Mesendoderm (in vitro differentiated cells): ENCODE data around the gene RHOJ.

Source experiments
- DNase-seq: peaks from one replicate; pipeline ENCODE4 v3.0.0; 2013
- H2AK5ac ChIP-seq: 2 replicates; pipeline ENCODE4 v1.6.1; 2013; ENCODE audit warnings: low read length, inconsistent platforms
- H2BK120ac ChIP-seq: 2 replicates; pipeline ENCODE4 v1.6.1; 2013; ENCODE audit warnings: low read depth, mild to moderate bottlenecking, low read length, moderate library complexity, mixed read lengths
- H2BK15ac ChIP-seq: replicated peaks from 2 replicates; pipeline ENCODE4 v1.6.1; 2013; ENCODE audit warnings: low read depth, mild to moderate bottlenecking, moderate library complexity
- H2BK5ac ChIP-seq: 2 replicates; pipeline ENCODE4 v1.6.1; 2013; ENCODE audit warnings: low read length, inconsistent platforms
- H3K18ac ChIP-seq: 2 replicates; pipeline ENCODE4 v1.6.1; 2013; ENCODE audit warnings: mild to moderate bottlenecking, low read length, mixed read lengths
- H3K23ac ChIP-seq: one replicate; pipeline ENCODE4 v1.6.1; 2013; ENCODE audit warnings: low read length
- H3K27ac ChIP-seq: 2 replicates; pipeline ENCODE4 v1.5.1; 2013; ENCODE audit warnings: low read depth, mild to moderate bottlenecking, inconsistent platforms, low read length, moderate library complexity
- H3K27me3 ChIP-seq: 2 replicates; pipeline ENCODE4 v1.6.1; 2013; ENCODE audit warnings: low read length, control low read depth, mild to moderate bottlenecking, inconsistent platforms; ENCODE audit not compliant: insufficient read depth, poor library complexity
- H3K36me3 ChIP-seq: 2 replicates; pipeline ENCODE4 v1.6.1; 2013; ENCODE audit warnings: low read length, inconsistent platforms; ENCODE audit not compliant: control insufficient read depth, insufficient read depth
- H3K4ac ChIP-seq: one replicate; pipeline ENCODE4 v1.6.1; 2013; ENCODE audit warnings: low read depth, mild to moderate bottlenecking, low read length, moderate library complexity
- H3K4me1 ChIP-seq: 2 replicates; pipeline ENCODE4 v1.6.1; 2013; ENCODE audit warnings: low read depth, low read length, inconsistent platforms; ENCODE audit not compliant: control insufficient read depth
- H3K4me2 ChIP-seq: 2 replicates; pipeline ENCODE4 v1.6.1; 2013; ENCODE audit warnings: low read length
- H3K4me3 ChIP-seq: 2 replicates; pipeline ENCODE4 v1.5.1; 2013; ENCODE audit warnings: mild to moderate bottlenecking, low read length
- H3K56ac ChIP-seq: one replicate; pipeline ENCODE4 v1.6.1; 2013; ENCODE audit warnings: low read length
- H3K79me1 ChIP-seq: 2 replicates; pipeline ENCODE4 v1.6.1; 2013; ENCODE audit warnings: low read length, inconsistent platforms
- H3K79me2 ChIP-seq: 2 replicates; pipeline ENCODE4 v1.6.1; 2013; ENCODE audit warnings: mild to moderate bottlenecking, low read length; ENCODE audit not compliant: control insufficient read depth, insufficient read depth
- H3K9ac ChIP-seq: 2 replicates; pipeline ENCODE4 v1.6.1; 2013; ENCODE audit warnings: low read length, inconsistent platforms
- H4K5ac ChIP-seq: one replicate; pipeline ENCODE4 v1.6.1; 2013; ENCODE audit warnings: low read length
- H4K8ac ChIP-seq: one replicate; pipeline ENCODE4 v1.6.1; 2013; ENCODE audit warnings: low read depth, mild to moderate bottlenecking, control low read depth, low read length, moderate library complexity
- WGBS: extraction: QIAGEN DNeasy Blood & Tissue Kit; methylation state at CpG from one replicate; pipeline ENCODE4 v1.1.7; 2013; ENCODE audit warnings: low lambda C conversion rate, missing lambda C conversion rate; ENCODE audit not compliant: insufficient coverage; ENCODE audit errors: extremely low coverage; 5-methylcytosine and 5-hydroxymethylcytosine counted together

Gene RHOJ

DNA sequence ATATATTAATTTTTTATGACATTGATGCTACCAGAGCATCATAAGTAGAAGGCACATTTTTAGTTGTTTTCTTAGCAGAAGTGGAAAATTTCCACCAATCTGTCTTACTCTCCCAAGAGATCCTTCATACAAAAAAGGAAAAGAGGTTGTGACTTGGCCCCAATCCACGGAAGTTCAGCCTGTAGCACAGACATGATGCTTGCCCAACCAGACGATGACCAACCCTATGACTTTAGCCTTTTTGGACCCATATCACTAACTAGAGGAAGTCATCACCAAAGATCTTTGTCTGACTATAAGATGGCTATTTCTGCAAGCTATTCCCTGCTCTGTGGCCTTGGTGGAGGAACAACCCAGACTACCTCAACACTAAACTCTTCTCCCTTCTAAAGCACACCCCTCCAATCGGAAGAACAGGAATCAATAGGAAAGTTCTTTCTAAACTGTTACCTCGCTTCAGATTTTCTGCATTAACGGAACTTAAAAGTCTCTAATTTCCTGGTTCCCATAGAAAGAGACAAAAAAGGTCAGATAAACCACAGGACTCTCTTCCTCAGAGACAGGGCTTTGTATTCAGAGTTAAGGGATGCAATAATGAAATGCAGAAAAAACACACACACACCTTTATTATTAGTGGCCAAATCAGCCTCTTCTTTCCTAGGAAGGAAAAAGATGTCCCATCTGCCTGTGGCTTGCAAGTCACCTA lies 4.1 kb upstream of the RHOJ start:
- Histone ChIP-seq H3K23ac (no peak overlapping the region), H4K8ac (no peak overlapping the region), H3K56ac (no peak overlapping the region), H3K27me3 (no peaks in the 10 kb centered on the region), H3K18ac (no peak overlapping the region), H3K9ac (no peak overlapping the region), H3K4ac (no peak overlapping the region), H2AK5ac (no peak overlapping the region), H2BK15ac (no peak overlapping the region), H2BK5ac (no peak overlapping the region), H3K36me3 (no peaks in the 10 kb centered on the region), H3K4me1 (no peaks in the 10 kb centered on the region), H4K5ac (no peak overlapping the region), H3K4me3 (no peak overlapping the region), H3K79me2 (no peaks in the 10 kb centered on the region), H2BK120ac (no peak overlapping the region), H3K4me2 (no peak overlapping the region), H3K79me1 (no peaks in the 10 kb centered on the region), H3K27ac (no peak overlapping the region)
- no CpG with 5 or more reads among the region's 5 CpGs for WGBS
- DNase-seq: no peak

DNA sequence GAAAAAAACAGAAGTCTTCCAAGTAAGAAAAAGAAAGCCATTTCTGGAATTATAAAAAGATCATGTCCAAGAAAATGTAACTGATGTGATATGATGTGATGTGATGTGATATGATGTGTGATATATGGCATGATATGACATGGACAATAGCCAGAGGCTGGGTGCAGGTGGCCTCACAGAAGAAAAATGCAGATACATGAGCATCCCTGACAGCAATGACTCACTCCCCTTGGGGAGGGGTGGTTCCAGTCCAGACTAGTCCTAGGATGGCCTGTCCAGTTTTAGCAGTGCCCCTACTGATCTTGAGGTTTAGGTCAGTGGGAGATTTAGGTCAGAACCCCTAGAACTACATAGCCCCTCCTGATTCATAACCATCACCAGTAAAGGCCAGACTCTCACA lies 3.5 kb upstream of the RHOJ start:
- H3K79me2 ChIP-seq: no peaks in the 10 kb centered on the region
- H3K27me3 ChIP-seq: no peaks in the 10 kb centered on the region
- H3K4me1 ChIP-seq: no peaks in the 10 kb centered on the region
- H3K4ac ChIP-seq: no peak overlapping the region
- no peak overlapping the region for H3K27ac ChIP-seq
- no peak overlapping the region for H3K56ac ChIP-seq
- H4K8ac ChIP-seq: no peak overlapping the region
- H3K79me1 ChIP-seq: no peaks in the 10 kb centered on the region
- H2BK5ac ChIP-seq: no peak overlapping the region
- H2BK15ac ChIP-seq: no peak overlapping the region
- H3K18ac ChIP-seq: no peak overlapping the region
- H2AK5ac ChIP-seq: no peak overlapping the region
- H3K23ac ChIP-seq: no peak overlapping the region
- H2BK120ac ChIP-seq: no peak overlapping the region
- no peak overlapping the region for H4K5ac ChIP-seq
- no peaks in the 10 kb centered on the region for H3K36me3 ChIP-seq
- no peak overlapping the region for H3K4me2 ChIP-seq
- no peak overlapping the region for H3K9ac ChIP-seq
- H3K4me3 ChIP-seq: no peak overlapping the region
- DNase-seq: no peak

DNA sequence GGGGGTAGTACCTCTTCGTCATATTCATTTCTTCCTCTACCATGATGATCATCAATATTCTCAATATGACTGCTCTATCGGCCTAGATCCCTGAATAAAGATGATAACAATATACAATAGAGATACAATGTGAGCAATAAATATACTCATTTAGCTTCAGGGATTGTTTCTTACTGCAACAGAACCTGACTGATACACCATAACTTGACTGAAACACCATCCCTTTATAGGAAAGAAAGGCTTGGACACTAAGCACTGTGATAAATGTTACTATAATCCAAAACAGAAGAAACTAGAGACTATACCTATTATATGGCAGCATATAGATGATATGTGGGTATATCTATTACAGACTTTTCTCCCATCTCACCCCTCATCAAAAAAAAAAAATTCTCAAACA lies 1.2 kb upstream of the RHOJ start:
- WGBS: no CpG with 5 or more reads among the region's 2 CpGs
- no peak overlapping the region for H3K27ac ChIP-seq
- H3K79me2 ChIP-seq: no peaks in the 10 kb centered on the region

DNA sequence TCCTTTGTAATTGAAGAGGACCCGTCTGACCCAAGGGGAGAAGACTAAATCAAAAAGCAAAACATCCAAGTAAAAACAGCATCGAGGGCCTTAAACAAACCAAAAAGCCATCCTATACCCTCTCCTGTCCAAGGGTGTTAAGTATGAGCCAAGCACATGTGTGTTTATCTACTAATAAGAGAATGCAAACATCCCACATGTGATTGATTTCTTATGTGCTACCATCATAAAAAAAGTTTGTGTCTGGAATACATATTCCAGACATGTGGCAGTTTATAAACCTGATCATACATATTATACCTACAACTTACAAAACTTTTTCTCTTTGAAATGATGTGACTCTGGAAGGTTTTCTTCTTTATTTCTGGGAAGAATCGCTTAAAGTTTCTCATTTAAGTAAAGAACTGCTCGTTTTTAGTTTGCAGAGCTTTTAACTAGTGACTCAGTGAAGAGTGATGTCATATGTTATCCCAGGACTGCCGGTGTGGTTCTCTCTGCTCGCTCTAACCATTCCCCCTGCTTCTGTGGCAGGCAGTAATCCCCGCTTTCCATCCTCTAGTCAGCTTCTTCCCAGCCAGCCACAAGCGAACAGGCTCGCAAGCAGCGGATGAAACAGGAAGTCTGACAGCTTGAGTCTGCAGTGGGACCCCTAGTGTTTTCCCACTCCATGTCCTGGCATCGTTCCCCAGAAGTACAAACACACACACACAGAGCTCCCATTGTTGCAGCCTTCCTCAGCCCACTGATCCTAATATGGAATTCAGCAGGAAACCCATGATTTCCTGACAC lies 431 bp upstream of the RHOJ start:
- Histone ChIP-seq H2AK5ac (no peak overlapping the region), H3K9ac (no peak overlapping the region), H3K36me3 (no peaks in the 10 kb centered on the region), H2BK120ac (no peak overlapping the region), H2BK5ac (no peak overlapping the region), H3K4ac (no peak overlapping the region), H3K23ac (no peak overlapping the region), H3K79me2 (no peaks in the 10 kb centered on the region), H3K18ac (peak overlapping the region; percentile 57), H3K27ac (peak overlapping the region; percentile 4), H4K5ac (no peak overlapping the region), H4K8ac (no peak overlapping the region), H3K4me3 (no peak overlapping the region), H3K4me1 (no peaks in the 10 kb centered on the region), H3K79me1 (no peaks in the 10 kb centered on the region), H3K4me2 (no peak overlapping the region), H2BK15ac (peak overlapping the region; percentile 9), H3K27me3 (no peaks in the 10 kb centered on the region), H3K56ac (peak overlapping the region; percentile 49)
- DNase-seq: peak; percentile 92
- WGBS: no CpG with 5 or more reads among the region's 11 CpGs

More for the DNA sequence above, 1.2 kb upstream of the RHOJ start:
- H2BK5ac ChIP-seq: no peak overlapping the region
- H3K9ac ChIP-seq: no peak overlapping the region
- DNase-seq: no peak
- no peak overlapping the region for H3K56ac ChIP-seq
- no peaks in the 10 kb centered on the region for H3K79me1 ChIP-seq
- no peak overlapping the region for H3K4me3 ChIP-seq
- H3K23ac ChIP-seq: no peak overlapping the region
- no peak overlapping the region for H4K8ac ChIP-seq
- no peaks in the 10 kb centered on the region for H3K4me1 ChIP-seq
- no peak overlapping the region for H3K4ac ChIP-seq
- H3K36me3 ChIP-seq: no peaks in the 10 kb centered on the region
- H2BK120ac ChIP-seq: no peak overlapping the region
- no peak overlapping the region for H3K4me2 ChIP-seq
- H4K5ac ChIP-seq: no peak overlapping the region
- no peaks in the 10 kb centered on the region for H3K27me3 ChIP-seq
- no peak overlapping the region for H2AK5ac ChIP-seq
- H3K18ac ChIP-seq: no peak overlapping the region
- no peak overlapping the region for H2BK15ac ChIP-seq

DNA sequence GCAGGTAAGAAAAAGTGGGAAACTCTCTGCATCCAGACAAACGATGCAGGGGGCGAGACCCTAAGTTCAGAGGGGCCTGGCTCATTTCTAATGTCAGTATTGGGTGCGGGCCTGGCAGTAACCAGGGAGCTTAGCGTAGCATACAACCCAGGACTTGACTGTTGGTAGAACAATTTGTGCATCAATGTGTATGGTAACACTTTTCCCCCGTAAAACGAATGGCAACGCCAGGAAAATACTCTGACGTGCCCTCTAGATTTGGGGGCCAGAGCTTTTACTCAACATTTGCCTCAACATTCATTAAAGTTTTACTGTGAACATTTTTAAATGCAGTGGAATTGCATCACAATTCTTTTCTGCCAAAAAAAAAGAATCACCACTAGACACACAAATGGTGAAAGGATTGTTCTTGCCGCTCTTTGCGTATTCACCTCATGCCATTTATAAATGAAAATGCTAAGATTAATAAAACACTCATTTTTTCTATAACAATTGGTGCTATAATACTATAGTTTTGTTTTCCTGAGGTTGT lies 867 bp downstream of the RHOJ start:
- Histone ChIP-seq H3K4ac (no peak overlapping the region), H3K4me3 (no peak overlapping the region), H3K27me3 (no peaks in the 10 kb centered on the region), H3K9ac (no peak overlapping the region), H3K27ac (no peak overlapping the region), H3K56ac (peak overlapping the region; percentile 49), H4K5ac (no peak overlapping the region), H3K18ac (no peak overlapping the region), H4K8ac (no peak overlapping the region), H3K4me1 (no peaks in the 10 kb centered on the region), H2AK5ac (no peak overlapping the region), H3K79me2 (no peaks in the 10 kb centered on the region), H2BK15ac (no peak overlapping the region), H3K23ac (no peak overlapping the region), H2BK5ac (no peak overlapping the region), H2BK120ac (no peak overlapping the region), H3K79me1 (no peaks in the 10 kb centered on the region), H3K4me2 (no peak overlapping the region), H3K36me3 (no peaks in the 10 kb centered on the region)
- DNase-seq: no peak
- WGBS: no CpG with 5 or more reads among the region's 10 CpGs
